Liver (tissue), 3 donors: ENCODE data around the gene MXD4.
"Not testable (repeated sequence)": the region's sequence is repeated elsewhere in the genome, so short reads cannot be mapped to it uniquely, and the experiment has no call there.

Experiments
- CTCF ChIP-seq: fragments of 150-350 bp; IDR thresholded peaks from 2 replicates; pipeline ENCODE4 v1.5.1; 2017; ENCODE audit warnings: improper control_type of control experiment, low read depth, low read length; ENCODE audit not compliant: missing input control
- EGR1 ChIP-seq, 2 donors: IDR thresholded peaks; 2 replicates each; pipeline ENCODE4 v1.6.1; 2016 to 2018; ENCODE audit warnings: antibody characterized with exemption in 2 of 2, low read depth in 2 of 2
- GABPA ChIP-seq, 2 donors: IDR thresholded peaks in 1 of 2; conservative IDR thresholded peaks in 1 of 2; 2 replicates each; pipeline ENCODE4 v1.6.1; 2016; ENCODE audit warnings: antibody characterized with exemption in 2 of 2, mild to moderate bottlenecking in 1 of 2, moderate library complexity in 1 of 2
- HNF4A ChIP-seq, 2 donors: conservative IDR thresholded peaks; 2 replicates each; pipeline ENCODE4 v1.6.1; 2016; ENCODE audit warnings: antibody characterized with exemption in 2 of 2, mild to moderate bottlenecking in 2 of 2
- JUND ChIP-seq, 2 donors: IDR thresholded peaks; 2 replicates each; pipeline ENCODE4 v1.6.1; 2016; ENCODE audit warnings: antibody characterized with exemption in 2 of 2
- MAX ChIP-seq: IDR thresholded peaks from 2 replicates; pipeline ENCODE4 v1.6.1; 2016; ENCODE audit warnings: antibody characterized with exemption
- RAD21 ChIP-seq, 2 donors: IDR thresholded peaks; 2 replicates each; pipeline ENCODE4 v1.6.1; 2016; ENCODE audit warnings: antibody characterized with exemption in 2 of 2, mild to moderate bottlenecking in 2 of 2
- REST ChIP-seq: IDR thresholded peaks from 2 replicates; pipeline ENCODE4 v1.6.1; 2016; ENCODE audit warnings: antibody characterized with exemption, mild to moderate bottlenecking
- SP1 ChIP-seq: IDR thresholded peaks from 2 replicates; pipeline ENCODE4 v1.6.1; 2018; ENCODE audit warnings: antibody characterized with exemption, mild to moderate bottlenecking
- YY1 ChIP-seq: IDR thresholded peaks from 2 replicates; pipeline ENCODE4 v1.6.1; 2016; ENCODE audit warnings: antibody characterized with exemption, mild to moderate bottlenecking
- ZBTB33 ChIP-seq: IDR thresholded peaks from 2 replicates; pipeline ENCODE4 v1.6.1; 2016; ENCODE audit warnings: antibody characterized with exemption
- donor health status: healthy.
- donor health status: healthy.

- TF ChIP-seq HNF4A (conservative IDR thresholded peaks at IDR 0.05); REST; JUND (IDR thresholded peaks at IDR 0.05); SP1; GABPA (IDR thresholded peaks at IDR 0.05 in 1 of 2, conservative IDR thresholded peaks at IDR 0.05 in 1 of 2); CTCF; ZBTB33; YY1; MAX; EGR1 (IDR thresholded peaks at IDR 0.05; ENCODE audit: low read depth in 2 of 2); RAD21 (IDR thresholded peaks at IDR 0.05): not testable (repeated sequence)
These were observed 59.1 kb downstream of the MXD4 start for GRCh38 chr4:2202789-2203188.
